SJSA1 (cell line): Measurements from ENCODE around the gene SCPEP1. TPM values are rescaled to one million over a fixed set of nuclear protein-coding genes. Genes with fewer than 3 reads are reported as not detected.
"Not testable (repeated sequence)": the region's sequence is repeated elsewhere in the genome, so short reads cannot be mapped to it uniquely, and the experiment has no call there.

Experiments
- DNase-seq, 2 experiments: peaks; one replicate each; pipeline ENCODE4 v3.0.0-alpha.2; 2015 to 2020; ENCODE audit warnings: low spot score in 2 of 2, low read depth in 1 of 2
- H3K27ac ChIP-seq: fragments of 250-450 bp; sonication (Bioruptor Pico); 2 replicates; pipeline ENCODE4 v1.5.1; 2020; ENCODE audit warnings: mild to moderate bottlenecking, moderate library complexity
- H3K27me3 ChIP-seq: fragments of 250-450 bp; sonication (Bioruptor Pico); replicated peaks from 2 replicates; pipeline ENCODE4 v1.5.1; 2020; ENCODE audit warnings: mild to moderate bottlenecking, moderate library complexity
- H3K36me3 ChIP-seq: fragments of 250-450 bp; sonication (Bioruptor Pico); 2 replicates; pipeline ENCODE4 v1.5.1; 2020; ENCODE audit warnings: mild to moderate bottlenecking
- H3K4me1 ChIP-seq: fragments of 250-450 bp; sonication (Bioruptor Pico); replicated peaks from 2 replicates; pipeline ENCODE4 v1.6.1; 2021; ENCODE audit warnings: mild to moderate bottlenecking
- H3K4me3 ChIP-seq: fragments of 250-450 bp; sonication (Bioruptor Pico); 2 replicates; pipeline ENCODE4 v1.5.1; 2020; ENCODE audit warnings: mild to moderate bottlenecking
- H3K9me3 ChIP-seq: fragments of 250-450 bp; sonication (Bioruptor Pico); replicated peaks from 2 replicates; pipeline ENCODE4 v1.5.1; 2020; ENCODE audit warnings: mild to moderate bottlenecking
- total RNA-seq: library from RNA; depleted of rRNA; stranded (reverse); fragments of >200 nt; shearing (Covaris generic); gene quantifications from 2 replicates; pipeline ENCODE4 v1.2.3, GENCODE V29; 2014; rRNA removed

The SCPEP1 gene
- total RNA-seq: 79.7 and 80.6 TPM in 2 replicates

- DNase-seq: peak; percentile 80 to 90
- H3K27me3 ChIP-seq: peaks cover 24% of the 10 kb centered on the region
- peak within 1 kb of the TSS; percentile 42 for H3K4me3 ChIP-seq
- H3K9me3 ChIP-seq: no peaks in the 10 kb centered on the region
- no peaks in the 10 kb centered on the region for H3K36me3 ChIP-seq
- peaks cover 7% of the 10 kb centered on the region for H3K4me1 ChIP-seq
- H3K27ac ChIP-seq: no peak within 1 kb of the TSS
These were observed at the start of gene SCPEP1 for GRCh38 chr17:56977673-56978395. Gene SCPEP1, plus strand, starts transcription at chr17:56978131. Its CDS starts 29 bp downstream, at chr17:56978160.

- DNase-seq: no peak
- Histone ChIP-seq H3K27me3 (no peaks in the 10 kb centered on the region), H3K27ac (no peak overlapping the region), H3K4me3 (no peak overlapping the region), H3K36me3 (no peaks in the 10 kb centered on the region), H3K9me3 (peaks cover 9% of the 10 kb centered on the region; the same call in 1 of the 2 replicates), H3K4me1 (no peaks in the 10 kb centered on the region)
These were observed 49.3 kb upstream of the SCPEP1 start for GRCh38 chr17:56928586-56928985.

- Histone ChIP-seq H3K27ac (no peak overlapping the region), H3K27me3 (no peaks in the 10 kb centered on the region), H3K4me3 (no peak overlapping the region), H3K9me3 (peaks cover 7% of the 10 kb centered on the region; the same call in 1 of the 2 replicates), H3K36me3 (peaks cover 7% of the 10 kb centered on the region), H3K4me1 (no peaks in the 10 kb centered on the region)
- DNase-seq: no peak
These were observed 48.5 kb upstream of the SCPEP1 start for GRCh38 chr17:56929362-56929969.

- no peak for DNase-seq
- Histone ChIP-seq H3K36me3 (peaks cover 17% of the 10 kb centered on the region), H3K9me3 (peaks cover 7% of the 10 kb centered on the region; the same call in 1 of the 2 replicates), H3K27me3 (no peaks in the 10 kb centered on the region), H3K4me3 (no peak overlapping the region), H3K27ac (no peak overlapping the region), H3K4me1 (no peaks in the 10 kb centered on the region)
These were observed 47.1 kb upstream of the SCPEP1 start for GRCh38 chr17:56930739-56931337.

- Histone ChIP-seq H3K27ac (no peak overlapping the region), H3K27me3 (no peaks in the 10 kb centered on the region), H3K36me3 (peaks cover 41% of the 10 kb centered on the region), H3K9me3 (peaks cover 7% of the 10 kb centered on the region; the same call in 1 of the 2 replicates), H3K4me3 (no peak overlapping the region), H3K4me1 (peaks cover 8% of the 10 kb centered on the region)
- DNase-seq: no peak
These were observed 44.7 kb upstream of the SCPEP1 start for GRCh38 chr17:56933151-56933745.

- H3K27ac ChIP-seq: no peak overlapping the region
- DNase-seq: no peak
- peaks cover 47% of the 10 kb centered on the region for H3K36me3 ChIP-seq
- H3K27me3 ChIP-seq: no peaks in the 10 kb centered on the region
- peaks cover 5% of the 10 kb centered on the region; the same call in 1 of the 2 replicates for H3K9me3 ChIP-seq
- H3K4me1 ChIP-seq: peaks cover 8% of the 10 kb centered on the region
- H3K4me3 ChIP-seq: no peak overlapping the region
These were observed 44.1 kb upstream of the SCPEP1 start for GRCh38 chr17:56933868-56934267.

GRCh38 chr17:56934280-56934679, 43.7 kb upstream of the SCPEP1 start:
- Histone ChIP-seq H3K27me3 (no peaks in the 10 kb centered on the region), H3K36me3 (peaks cover 52% of the 10 kb centered on the region), H3K4me1 (peaks cover 8% of the 10 kb centered on the region), H3K9me3 (peaks cover 5% of the 10 kb centered on the region; the same call in 1 of the 2 replicates), H3K4me3 (no peak overlapping the region), H3K27ac (no peak overlapping the region)
- no peak for DNase-seq

- Histone ChIP-seq H3K36me3 (peaks cover 63% of the 10 kb centered on the region), H3K4me1 (peaks cover 8% of the 10 kb centered on the region), H3K9me3 (peaks cover 5% of the 10 kb centered on the region; the same call in 1 of the 2 replicates), H3K27me3 (no peaks in the 10 kb centered on the region), H3K27ac (no peak overlapping the region), H3K4me3 (no peak overlapping the region)
- no peak for DNase-seq
These were observed 42.5 kb upstream of the SCPEP1 start for GRCh38 chr17:56935461-56935860.

GRCh38 chr17:56936697-56937322, 41.1 kb upstream of the SCPEP1 start:
- no peaks in the 10 kb centered on the region for H3K27me3 ChIP-seq
- peaks cover 75% of the 10 kb centered on the region for H3K36me3 ChIP-seq
- peaks cover 8% of the 10 kb centered on the region for H3K4me1 ChIP-seq
- no peak overlapping the region for H3K4me3 ChIP-seq
- H3K9me3 ChIP-seq: no peaks in the 10 kb centered on the region
- no peak overlapping the region for H3K27ac ChIP-seq
- DNase-seq: no peak

GRCh38 chr17:56937687-56938086, 40.2 kb upstream of the SCPEP1 start:
- peaks cover 83% of the 10 kb centered on the region for H3K36me3 ChIP-seq
- H3K27ac ChIP-seq: no peak overlapping the region
- H3K4me1 ChIP-seq: peaks cover 8% of the 10 kb centered on the region
- H3K4me3 ChIP-seq: no peak overlapping the region
- no peak for DNase-seq
- no peaks in the 10 kb centered on the region for H3K27me3 ChIP-seq
- no peaks in the 10 kb centered on the region for H3K9me3 ChIP-seq

- not testable (repeated sequence) for H3K4me1 ChIP-seq, H3K27ac ChIP-seq, H3K4me3 ChIP-seq, H3K9me3 ChIP-seq, DNase-seq, H3K27me3 ChIP-seq
- H3K36me3 ChIP-seq: peaks cover 87% of the 10 kb centered on the region
These were observed 39.7 kb upstream of the SCPEP1 start for GRCh38 chr17:56938206-56938605.

- Histone ChIP-seq H3K9me3 (no peaks in the 10 kb centered on the region), H3K27ac (no peak overlapping the region), H3K27me3 (no peaks in the 10 kb centered on the region), H3K36me3 (peaks cover 96% of the 10 kb centered on the region), H3K4me1 (peaks cover 8% of the 10 kb centered on the region), H3K4me3 (no peak overlapping the region)
- DNase-seq: peak in 1 of 2 experiments; percentile 64
These were observed 38.0 kb upstream of the SCPEP1 start for GRCh38 chr17:56939869-56940484.

GRCh38 chr17:56943505-56944125, 34.3 kb upstream of the SCPEP1 start:
- no peaks in the 10 kb centered on the region for H3K4me1 ChIP-seq
- H3K27ac ChIP-seq: no peak overlapping the region
- no peaks in the 10 kb centered on the region for H3K27me3 ChIP-seq
- no peaks in the 10 kb centered on the region for H3K9me3 ChIP-seq
- H3K36me3 ChIP-seq: peaks cover 92% of the 10 kb centered on the region
- no peak for DNase-seq
- H3K4me3 ChIP-seq: no peak overlapping the region
